ENCODE measurements around the gene DCD.
"Not testable (repeated sequence)": the region's sequence is repeated elsewhere in the genome, so short reads cannot be mapped to it uniquely, and the experiment has no call there.

The DCD gene

GRCh38 chr12:54648265-54648664 is at the start of gene DCD:
TSS of gene DCD (minus strand) at chr12:54648365. CDS start at chr12:54648303, 62 bp downstream.
- DNase-seq (ENCODE audit: low read depth, low spot score) = no peak
- no peak within 1 kb of the TSS for H3K27ac ChIP-seq

- no peak for DNase-seq (ENCODE audit: low read depth, low spot score)
- no peak overlapping the region for H3K27ac ChIP-seq
Observed at GRCh38 chr12:54697851-54698250, 49.7 kb upstream of the DCD start.

GRCh38 chr12:54692353-54692752 is 44.2 kb upstream of the DCD start:
- no peak for DNase-seq (ENCODE audit: low read depth, low spot score)
- H3K27ac ChIP-seq = no peak overlapping the region

- no peak for DNase-seq (ENCODE audit: low read depth, low spot score)
- H3K27ac ChIP-seq = no peak overlapping the region
Observed at GRCh38 chr12:54689984-54690383, 41.8 kb upstream of the DCD start.

- no peak overlapping the region for H3K27ac ChIP-seq
- DNase-seq (ENCODE audit: low read depth, low spot score) = no peak
Observed at GRCh38 chr12:54689034-54689372, 40.8 kb upstream of the DCD start.

GRCh38 chr12:54688309-54689033 is 40.3 kb upstream of the DCD start:
- no peak for DNase-seq (ENCODE audit: low read depth, low spot score)
- H3K27ac ChIP-seq = no peak overlapping the region

GRCh38 chr12:54684636-54685630 is 36.8 kb upstream of the DCD start:
- no peak overlapping the region for H3K27ac ChIP-seq
- DNase-seq (ENCODE audit: low read depth, low spot score) = no peak

- no peak for DNase-seq (ENCODE audit: low read depth, low spot score)
- H3K27ac ChIP-seq = no peak overlapping the region
Observed at GRCh38 chr12:54683398-54683797, 35.2 kb upstream of the DCD start.

GRCh38 chr12:54682674-54683073 is 34.5 kb upstream of the DCD start:
- no peak for DNase-seq (ENCODE audit: low read depth, low spot score)
- H3K27ac ChIP-seq = no peak overlapping the region

- no peak for DNase-seq (ENCODE audit: low read depth, low spot score)
- no peak overlapping the region for H3K27ac ChIP-seq
Observed at GRCh38 chr12:54680374-54680773, 32.2 kb upstream of the DCD start.

GRCh38 chr12:54678131-54678530 is 30.0 kb upstream of the DCD start:
- H3K27ac ChIP-seq = no peak overlapping the region
- DNase-seq (ENCODE audit: low read depth, low spot score) = no peak

- no peak for DNase-seq (ENCODE audit: low read depth, low spot score)
- no peak overlapping the region for H3K27ac ChIP-seq
Observed at GRCh38 chr12:54667945-54668344, 19.8 kb upstream of the DCD start.

GRCh38 chr12:54666008-54666407 is 17.8 kb upstream of the DCD start:
- DNase-seq (ENCODE audit: low read depth, low spot score) = no peak
- no peak overlapping the region for H3K27ac ChIP-seq

GRCh38 chr12:54665022-54665635 is 17.0 kb upstream of the DCD start:
- H3K27ac ChIP-seq; DNase-seq (ENCODE audit: low read depth, low spot score): not testable (repeated sequence)

- DNase-seq (ENCODE audit: low read depth, low spot score) = no peak
- no peak overlapping the region for H3K27ac ChIP-seq
Observed at GRCh38 chr12:54663603-54664002, 15.4 kb upstream of the DCD start.

GRCh38 chr12:54662026-54662425 is 13.9 kb upstream of the DCD start:
- DNase-seq (ENCODE audit: low read depth, low spot score) = no peak
- H3K27ac ChIP-seq = no peak overlapping the region

GRCh38 chr12:54661048-54661447 is 12.9 kb upstream of the DCD start:
- H3K27ac ChIP-seq = no peak overlapping the region
- no peak for DNase-seq (ENCODE audit: low read depth, low spot score)

- no peak overlapping the region for H3K27ac ChIP-seq
- DNase-seq (ENCODE audit: low read depth, low spot score) = no peak
Observed at GRCh38 chr12:54660320-54660962, 12.3 kb upstream of the DCD start.

GRCh38 chr12:54658306-54659264 is 10.4 kb upstream of the DCD start:
- no peak for DNase-seq (ENCODE audit: low read depth, low spot score)
- H3K27ac ChIP-seq = no peak overlapping the region

Measured in epithelial cell of prostate (primary cell).